Liver (tissue), 9 donors: ENCODE data around the gene RETREG1. TPM values are rescaled to one million over a fixed set of nuclear protein-coding genes. Genes with fewer than 3 reads are reported as not detected.

ENCODE experiments used
- DNase-seq: peaks from one replicate; pipeline ENCODE4 v3.0.0-alpha.2; 2017; ENCODE audit warnings: low spot score
- H3K27ac ChIP-seq, 2 donors: one replicate each; pipeline ENCODE4 v1.7.0; 2013; ENCODE audit warnings: inconsistent platforms in 2 of 2, low read length in 2 of 2, control low read depth in 1 of 2, low read depth in 1 of 2, mild to moderate bottlenecking in 1 of 2
- H3K27me3 ChIP-seq, 4 donors: one replicate each; pipeline versions ENCODE4 v1.6.1 to v1.7.0; 2013; ENCODE audit warnings: low read length in 3 of 4, inconsistent platforms in 1 of 4, mild to moderate bottlenecking in 1 of 4, moderate library complexity in 1 of 4; ENCODE audit not compliant: control insufficient read depth in 4 of 4, insufficient read depth in 4 of 4
- H3K36me3 ChIP-seq, 4 donors: one replicate each; pipeline versions ENCODE4 v1.6.1 to v1.7.0; 2013; ENCODE audit warnings: low read length in 3 of 4, mild to moderate bottlenecking in 3 of 4, low read depth in 1 of 4, moderate library complexity in 1 of 4; ENCODE audit not compliant: control insufficient read depth in 4 of 4, insufficient read depth in 3 of 4
- H3K4me1 ChIP-seq, 4 donors: one replicate each; pipeline versions ENCODE4 v1.6.1 to v1.7.0; 2013; ENCODE audit warnings: low read length in 3 of 4, mild to moderate bottlenecking in 3 of 4, moderate library complexity in 1 of 4; ENCODE audit not compliant: control insufficient read depth in 4 of 4, insufficient read depth in 4 of 4
- H3K4me3 ChIP-seq, 3 donors: one replicate each; pipeline versions ENCODE4 v1.6.1 to v1.7.0; 2013; ENCODE audit warnings: low read length in 3 of 3, control low read depth in 1 of 3, low read depth in 1 of 3, mild to moderate bottlenecking in 1 of 3
- H3K9ac ChIP-seq, 2 donors: one replicate each; pipeline ENCODE4 v1.7.0; 2013; ENCODE audit warnings: low read length in 2 of 2, mild to moderate bottlenecking in 2 of 2, moderate library complexity in 2 of 2, control low read depth in 1 of 2, low read depth in 1 of 2
- H3K9me3 ChIP-seq, 4 donors: one replicate each; pipeline versions ENCODE4 v1.6.1 to v1.7.0; 2013; ENCODE audit warnings: low read length in 3 of 4; ENCODE audit not compliant: control insufficient read depth in 4 of 4
- EGR1 ChIP-seq, 2 donors: IDR thresholded peaks; 2 replicates each; pipeline ENCODE4 v1.6.1; 2016 to 2018; ENCODE audit warnings: antibody characterized with exemption in 2 of 2, low read depth in 2 of 2
- FOXA1 ChIP-seq: IDR thresholded peaks from 2 replicates; pipeline ENCODE4 v1.6.1; 2016; ENCODE audit warnings: antibody characterized with exemption
- FOXA2 ChIP-seq: IDR thresholded peaks from 2 replicates; pipeline ENCODE4 v1.6.1; 2016; ENCODE audit warnings: antibody characterized with exemption
- GABPA ChIP-seq, 2 donors: IDR thresholded peaks in 1 of 2; conservative IDR thresholded peaks in 1 of 2; 2 replicates each; pipeline ENCODE4 v1.6.1; 2016; ENCODE audit warnings: antibody characterized with exemption in 2 of 2, mild to moderate bottlenecking in 1 of 2, moderate library complexity in 1 of 2
- HNF4A ChIP-seq, 2 donors: conservative IDR thresholded peaks; 2 replicates each; pipeline ENCODE4 v1.6.1; 2016; ENCODE audit warnings: antibody characterized with exemption in 2 of 2, mild to moderate bottlenecking in 2 of 2
- HNF4G ChIP-seq: IDR thresholded peaks from 2 replicates; pipeline ENCODE4 v1.6.1; 2016; ENCODE audit warnings: antibody characterized with exemption
- JUND ChIP-seq, 2 donors: IDR thresholded peaks; 2 replicates each; pipeline ENCODE4 v1.6.1; 2016; ENCODE audit warnings: antibody characterized with exemption in 2 of 2
- NR2F2 ChIP-seq: IDR thresholded peaks from 2 replicates; pipeline ENCODE4 v1.6.1; 2016; ENCODE audit warnings: antibody characterized with exemption
- RAD21 ChIP-seq, 2 donors: IDR thresholded peaks; 2 replicates each; pipeline ENCODE4 v1.6.1; 2016; ENCODE audit warnings: antibody characterized with exemption in 2 of 2, mild to moderate bottlenecking in 2 of 2
- RXRA ChIP-seq, 2 donors: IDR thresholded peaks; 2 replicates each; pipeline ENCODE4 v1.6.1; 2017 to 2018; ENCODE audit warnings: antibody characterized with exemption in 2 of 2, mild to moderate bottlenecking in 1 of 2
- SP1 ChIP-seq: IDR thresholded peaks from 2 replicates; pipeline ENCODE4 v1.6.1; 2018; ENCODE audit warnings: antibody characterized with exemption, mild to moderate bottlenecking
- YY1 ChIP-seq: IDR thresholded peaks from 2 replicates; pipeline ENCODE4 v1.6.1; 2016; ENCODE audit warnings: antibody characterized with exemption, mild to moderate bottlenecking
- WGBS: extraction: QIAGEN DNeasy Blood & Tissue Kit; methylation state at CpG from one replicate; pipeline ENCODE4 v1.1.7; 2013; 5-methylcytosine and 5-hydroxymethylcytosine counted together
- polyA plus RNA-seq, 2 donors: library from polyadenylated mRNA; stranded (reverse) in 1 of 2; unstranded in 1 of 2; fragments of 200-250 nt in 1 of 2; fragments of >200 nt in 1 of 2; fragmentation: Nextera tagmentation in 1 of 2; extraction: Ambion mirVana in 1 of 2; gene quantifications; one replicate each; pipeline versions ENCODE4 v1.2.1 to v1.2.3, GENCODE V29; 2013 to 2015
- total RNA-seq, 2 donors: library from RNA; depleted of rRNA; stranded (reverse); fragments of >200 nt; gene quantifications; one replicate each; pipeline ENCODE4 v1.2.3, GENCODE V29; 2014
- TF ChIP-seq, protein P1 (sequence below): IDR thresholded peaks from 2 replicates; pipeline ENCODE4 v1.6.1; 2016; ENCODE audit warnings: antibody characterized with exemption, mild to moderate bottlenecking
- TF ChIP-seq, protein P2 (sequence below): fragments of 150-350 bp; IDR thresholded peaks from 2 replicates; pipeline ENCODE4 v1.5.1; 2017; ENCODE audit warnings: improper control_type of control experiment, low read depth, low read length; ENCODE audit not compliant: missing input control
- donor health status: healthy.
- donor health status: healthy.
- donor health status: healthy.
- donor health status: healthy.
- donor health status: healthy.

The RETREG1 gene
- total and polyA plus RNA-seq, 4 donors: 0.70 to 28.1 (median 4.2) TPM

DNA sequence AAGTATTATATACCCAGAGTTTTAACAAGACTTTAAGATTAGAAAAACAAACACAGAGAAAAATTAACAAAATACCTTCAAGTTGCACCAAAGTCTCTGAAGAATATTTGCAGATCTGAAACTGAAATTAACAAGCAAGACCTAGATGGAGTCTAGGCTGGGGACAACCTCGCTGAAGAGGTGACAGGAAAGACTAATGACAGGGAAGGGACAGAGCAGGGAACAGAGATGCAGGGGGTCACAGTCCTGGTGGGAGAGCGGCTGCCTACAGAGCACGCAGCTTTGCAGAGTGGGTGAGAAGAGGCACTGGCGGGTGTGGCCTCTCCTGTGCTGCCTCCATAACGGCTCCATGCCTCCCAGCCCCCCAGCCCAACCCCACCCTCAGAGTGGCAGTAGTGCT lies 13.5 kb downstream of the RETREG1 start:
- Histone ChIP-seq H3K9me3 (no peaks in the 10 kb centered on the region), H3K27me3 (no peaks in the 10 kb centered on the region), H3K4me1 (peaks cover 0 to 3% (median 0%) of the 10 kb centered on the region in 4 donors), H3K27ac (no peak overlapping the region), H3K9ac (no peak overlapping the region), H3K36me3 (no peaks in the 10 kb centered on the region), H3K4me3 (no peak overlapping the region)
- TF ChIP-seq HNF4A (conservative IDR thresholded peaks at IDR 0.05): no peak
- no peak for TF ChIP-seq NR2F2
- WGBS: 91% methylated on average over 5 of the region's 5 CpGs
- DNase-seq: no peak

DNA sequence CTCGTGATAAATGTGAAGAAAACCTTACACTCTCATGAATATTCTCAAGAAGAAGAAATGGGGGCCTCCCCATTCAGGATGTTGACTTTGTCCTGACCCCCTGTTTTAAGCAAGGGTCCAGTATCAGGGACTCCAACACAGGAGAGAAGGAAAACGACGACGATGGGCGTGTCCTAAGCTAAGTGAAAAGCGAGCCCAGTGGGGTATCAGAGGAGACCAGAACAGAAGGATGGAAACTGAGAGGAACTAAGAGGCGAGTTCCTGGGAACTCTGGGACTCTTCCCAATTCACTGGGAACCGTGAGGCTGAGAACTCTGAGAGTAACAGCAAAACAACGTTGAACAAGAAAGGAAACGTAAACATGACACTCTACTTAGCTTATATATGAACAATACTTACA lies 14.6 kb downstream of the RETREG1 start:
- no peak overlapping the region for H3K9ac ChIP-seq
- no peaks in the 10 kb centered on the region for H3K36me3 ChIP-seq
- TF ChIP-seq RAD21 (IDR thresholded peaks at IDR 0.05) (no peak), YY1 (no peak), FOXA1 (no peak)
- no peak for DNase-seq
- no peak overlapping the region for H3K27ac ChIP-seq
- H3K27me3 ChIP-seq: no peaks in the 10 kb centered on the region
- WGBS: 85% methylated on average over 10 of the region's 10 CpGs
- no peak overlapping the region for H3K4me3 ChIP-seq
- H3K9me3 ChIP-seq: no peaks in the 10 kb centered on the region
- peaks cover 0 to 3% (median 0%) of the 10 kb centered on the region in 4 donors for H3K4me1 ChIP-seq

DNA sequence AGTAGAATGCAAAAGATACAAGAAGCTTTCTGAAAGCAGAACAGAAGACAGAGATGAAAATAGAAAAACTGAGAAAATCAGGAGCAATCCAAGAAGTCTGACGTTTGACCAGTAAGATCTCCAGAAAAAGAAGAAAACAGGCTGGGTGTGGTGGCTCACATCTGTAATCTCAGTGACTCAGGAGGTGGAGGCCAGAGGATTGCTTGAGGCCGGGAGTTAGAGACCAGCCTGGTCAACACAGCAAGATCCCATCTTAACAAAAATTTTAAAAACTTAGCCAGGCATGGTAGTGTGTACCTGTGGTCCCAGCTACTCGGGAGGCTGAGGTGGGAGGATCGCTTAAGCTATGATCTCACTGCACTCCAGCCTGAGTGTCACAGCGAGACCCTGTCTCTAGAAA lies 15.9 kb downstream of the RETREG1 start:
- H3K36me3 ChIP-seq: no peaks in the 10 kb centered on the region
- 88% methylated on average over 5 of the region's 5 CpGs for WGBS
- no peaks in the 10 kb centered on the region for H3K9me3 ChIP-seq
- peaks cover 0 to 3% (median 0%) of the 10 kb centered on the region in 4 donors for H3K4me1 ChIP-seq
- DNase-seq: no peak
- no peak overlapping the region for H3K27ac ChIP-seq
- H3K4me3 ChIP-seq: no peak overlapping the region
- no peaks in the 10 kb centered on the region for H3K27me3 ChIP-seq
- TF ChIP-seq HNF4G (no peak), YY1 (no peak), JUND (IDR thresholded peaks at IDR 0.05) (no peak), FOXA2 (no peak), NR2F2 (no peak)
- H3K9ac ChIP-seq: no peak overlapping the region

DNA sequence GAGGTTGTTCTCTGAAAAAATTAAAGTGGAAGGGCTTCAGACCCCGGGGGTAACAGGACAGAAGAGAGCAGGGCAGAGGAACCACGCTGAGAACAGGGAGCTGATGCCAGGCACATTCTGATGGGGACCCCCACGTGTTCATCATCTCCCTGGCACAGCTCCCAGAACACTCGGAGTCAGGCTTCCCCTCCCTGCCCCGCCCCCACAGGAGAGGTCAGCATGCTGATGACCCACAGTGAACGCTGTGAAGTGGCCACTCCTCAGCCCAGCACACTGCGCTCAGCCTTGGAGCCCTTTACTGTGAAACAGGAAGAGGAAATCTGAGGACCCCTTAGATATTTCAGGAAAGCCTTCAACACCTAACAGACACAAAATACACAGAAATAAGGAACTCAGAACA lies 16.4 kb downstream of the RETREG1 start:
- DNase-seq: peak; percentile 52
- TF ChIP-seq HNF4G (no peak), NR2F2 (peak; percentile 57)
- WGBS: 41% methylated on average over 7 of the region's 7 CpGs

DNA sequence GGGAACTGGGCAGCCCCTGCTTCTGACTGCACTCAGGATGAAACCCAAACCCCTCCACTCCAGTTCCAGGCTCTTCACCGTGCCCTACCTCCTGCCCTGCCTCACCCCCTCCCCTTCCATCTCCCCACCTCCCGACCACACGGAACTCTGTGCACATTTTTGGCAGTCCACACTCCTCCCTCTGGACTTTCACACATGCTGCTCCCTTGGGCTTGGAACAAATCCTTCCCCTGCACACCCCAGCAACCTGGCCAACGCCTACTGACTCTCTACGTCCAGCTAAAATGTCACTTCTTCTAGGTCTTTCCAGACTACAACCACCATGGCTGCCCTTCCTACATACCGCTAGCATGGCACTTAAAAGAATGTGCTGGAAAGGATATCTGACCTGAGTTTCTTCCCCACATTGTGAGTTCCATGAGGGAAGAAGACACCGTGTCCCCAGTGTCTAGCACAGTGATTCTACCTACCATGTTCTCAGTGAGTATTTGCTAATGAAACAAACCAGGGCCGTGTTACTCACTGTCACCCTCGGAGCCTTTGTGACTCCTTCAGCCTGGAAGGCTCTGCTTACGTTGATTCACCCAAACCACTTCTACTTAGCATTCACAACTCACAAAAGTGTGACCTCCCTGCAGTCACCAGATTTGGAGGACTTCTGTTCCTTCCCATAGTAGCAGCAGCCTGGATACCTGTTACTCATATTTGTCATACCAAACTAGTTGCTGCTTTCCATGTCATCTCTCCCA lies 18.7 kb downstream of the RETREG1 start:
- no peaks in the 10 kb centered on the region for H3K9me3 ChIP-seq
- no peak overlapping the region for H3K4me3 ChIP-seq
- peaks cover 0 to 3% (median 1%) of the 10 kb centered on the region in 4 donors for H3K4me1 ChIP-seq
- H3K27me3 ChIP-seq: no peaks in the 10 kb centered on the region
- DNase-seq: no peak
- WGBS: 68% methylated on average over 10 of the region's 10 CpGs
- H3K27ac ChIP-seq: no peak overlapping the region
- H3K36me3 ChIP-seq: no peaks in the 10 kb centered on the region
- H3K9ac ChIP-seq: no peak overlapping the region
- no peak for TF ChIP-seq RXRA (IDR thresholded peaks at IDR 0.05)
- no peak for TF ChIP-seq SP1
- no peak for TF ChIP-seq FOXA2
- TF ChIP-seq HNF4G: no peak
- no peak for TF ChIP-seq EGR1 (IDR thresholded peaks at IDR 0.05; ENCODE audit: low read depth in 2 of 2)
- TF ChIP-seq, protein P1, sequence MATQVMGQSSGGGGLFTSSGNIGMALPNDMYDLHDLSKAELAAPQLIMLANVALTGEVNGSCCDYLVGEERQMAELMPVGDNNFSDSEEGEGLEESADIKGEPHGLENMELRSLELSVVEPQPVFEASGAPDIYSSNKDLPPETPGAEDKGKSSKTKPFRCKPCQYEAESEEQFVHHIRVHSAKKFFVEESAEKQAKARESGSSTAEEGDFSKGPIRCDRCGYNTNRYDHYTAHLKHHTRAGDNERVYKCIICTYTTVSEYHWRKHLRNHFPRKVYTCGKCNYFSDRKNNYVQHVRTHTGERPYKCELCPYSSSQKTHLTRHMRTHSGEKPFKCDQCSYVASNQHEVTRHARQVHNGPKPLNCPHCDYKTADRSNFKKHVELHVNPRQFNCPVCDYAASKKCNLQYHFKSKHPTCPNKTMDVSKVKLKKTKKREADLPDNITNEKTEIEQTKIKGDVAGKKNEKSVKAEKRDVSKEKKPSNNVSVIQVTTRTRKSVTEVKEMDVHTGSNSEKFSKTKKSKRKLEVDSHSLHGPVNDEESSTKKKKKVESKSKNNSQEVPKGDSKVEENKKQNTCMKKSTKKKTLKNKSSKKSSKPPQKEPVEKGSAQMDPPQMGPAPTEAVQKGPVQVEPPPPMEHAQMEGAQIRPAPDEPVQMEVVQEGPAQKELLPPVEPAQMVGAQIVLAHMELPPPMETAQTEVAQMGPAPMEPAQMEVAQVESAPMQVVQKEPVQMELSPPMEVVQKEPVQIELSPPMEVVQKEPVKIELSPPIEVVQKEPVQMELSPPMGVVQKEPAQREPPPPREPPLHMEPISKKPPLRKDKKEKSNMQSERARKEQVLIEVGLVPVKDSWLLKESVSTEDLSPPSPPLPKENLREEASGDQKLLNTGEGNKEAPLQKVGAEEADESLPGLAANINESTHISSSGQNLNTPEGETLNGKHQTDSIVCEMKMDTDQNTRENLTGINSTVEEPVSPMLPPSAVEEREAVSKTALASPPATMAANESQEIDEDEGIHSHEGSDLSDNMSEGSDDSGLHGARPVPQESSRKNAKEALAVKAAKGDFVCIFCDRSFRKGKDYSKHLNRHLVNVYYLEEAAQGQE: no peak
- TF ChIP-seq, protein P2, sequence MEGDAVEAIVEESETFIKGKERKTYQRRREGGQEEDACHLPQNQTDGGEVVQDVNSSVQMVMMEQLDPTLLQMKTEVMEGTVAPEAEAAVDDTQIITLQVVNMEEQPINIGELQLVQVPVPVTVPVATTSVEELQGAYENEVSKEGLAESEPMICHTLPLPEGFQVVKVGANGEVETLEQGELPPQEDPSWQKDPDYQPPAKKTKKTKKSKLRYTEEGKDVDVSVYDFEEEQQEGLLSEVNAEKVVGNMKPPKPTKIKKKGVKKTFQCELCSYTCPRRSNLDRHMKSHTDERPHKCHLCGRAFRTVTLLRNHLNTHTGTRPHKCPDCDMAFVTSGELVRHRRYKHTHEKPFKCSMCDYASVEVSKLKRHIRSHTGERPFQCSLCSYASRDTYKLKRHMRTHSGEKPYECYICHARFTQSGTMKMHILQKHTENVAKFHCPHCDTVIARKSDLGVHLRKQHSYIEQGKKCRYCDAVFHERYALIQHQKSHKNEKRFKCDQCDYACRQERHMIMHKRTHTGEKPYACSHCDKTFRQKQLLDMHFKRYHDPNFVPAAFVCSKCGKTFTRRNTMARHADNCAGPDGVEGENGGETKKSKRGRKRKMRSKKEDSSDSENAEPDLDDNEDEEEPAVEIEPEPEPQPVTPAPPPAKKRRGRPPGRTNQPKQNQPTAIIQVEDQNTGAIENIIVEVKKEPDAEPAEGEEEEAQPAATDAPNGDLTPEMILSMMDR: no peak
- TF ChIP-seq GABPA (IDR thresholded peaks at IDR 0.05 in 1 of 2, conservative IDR thresholded peaks at IDR 0.05 in 1 of 2): no peak

More for the DNA sequence above, 16.4 kb downstream of the RETREG1 start:
- no peaks in the 10 kb centered on the region for H3K36me3 ChIP-seq
- no peaks in the 10 kb centered on the region for H3K27me3 ChIP-seq
- peaks cover 0 to 3% (median 0%) of the 10 kb centered on the region in 4 donors for H3K4me1 ChIP-seq
- H3K9ac ChIP-seq: no peak overlapping the region
- H3K27ac ChIP-seq: no peak overlapping the region
- no peak overlapping the region for H3K4me3 ChIP-seq
- no peaks in the 10 kb centered on the region for H3K9me3 ChIP-seq
